Measurements from ENCODE around the gene ZNRF1. TPM values are rescaled to one million over a fixed set of nuclear protein-coding genes. Genes with fewer than 3 reads are reported as not detected.

Gene ZNRF1
- total RNA-seq, 4 donors from 2014 or later: 28.5 to 58.4 (median 40.4) TPM

GRCh38 chr16:75063549-75064088 is 64.8 kb downstream of the ZNRF1 start:
- no peak for TF ChIP-seq POLR2A (IDR thresholded peaks at IDR 0.05)
- Histone ChIP-seq H3K36me3 (no peaks in the 10 kb centered on the region), H3K4me3 (no peak overlapping the region), H3K9me3 (no peaks in the 10 kb centered on the region), H3K27ac (peak overlapping the region; percentile 89 to 95 (median 92)), H3K27me3 (no peaks in the 10 kb centered on the region), H3K4me1 (peaks cover 17 to 69% (median 41%) of the 10 kb centered on the region in 4 donors)
- 65 to 88% methylated on average over 4 to 8 of the region's 8 CpGs for WGBS, 2 donors (ENCODE audit: low coverage in 1 of 2)
- in situ Hi-C loops (cut with MboI; ENCODE audit: low pct_ligation_motif_present in 1 of 4, low pct_unique_long_range_greater_than_20kb in 1 of 4, low sequenced_read_pairs in 3 of 4) (no loop called here), intact Hi-C loops (cut with DNase I; ENCODE audit: low total_unique reads) (no loop called here)
- DNase-seq: no peak

DNA sequence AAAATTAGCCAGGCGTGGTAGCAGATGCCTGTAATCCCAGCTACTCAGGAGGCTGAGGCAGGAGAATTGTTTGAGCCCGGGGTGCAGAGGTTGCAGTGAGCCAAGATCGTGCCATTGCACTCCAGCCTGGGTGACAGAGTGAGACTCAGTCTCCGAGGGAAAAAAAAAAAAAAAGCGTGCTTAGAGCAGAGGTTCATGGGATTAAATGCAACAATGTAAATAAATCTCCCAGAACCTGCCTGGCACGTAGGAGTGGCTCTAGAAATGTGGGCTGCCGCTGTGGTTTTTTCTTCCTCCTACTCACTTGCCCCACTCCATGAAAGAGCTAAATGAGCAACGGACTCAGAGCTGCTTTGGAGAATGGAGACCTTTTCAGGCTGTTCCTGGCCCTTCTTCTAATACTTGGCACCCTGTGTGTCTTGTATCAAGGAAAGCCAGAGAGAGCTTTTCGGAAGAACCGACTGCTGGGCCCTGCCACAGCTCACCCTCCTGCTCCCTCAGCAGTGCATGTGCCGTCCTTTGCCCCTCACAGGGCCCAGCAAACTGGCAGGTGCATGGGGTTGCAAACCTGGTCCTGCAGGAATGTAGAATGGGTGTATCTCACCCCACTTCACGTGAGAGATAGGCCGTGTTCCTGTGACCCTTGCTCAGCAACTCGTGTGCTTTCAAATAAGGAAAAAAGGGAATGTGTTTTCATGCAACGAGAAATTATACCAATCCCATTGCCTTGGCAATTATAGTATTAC is 65.8 kb downstream of the ZNRF1 start:
- TF ChIP-seq POLR2AphosphoS5 (IDR thresholded peaks at IDR 0.05): peak in 2 of 3 donors; percentile 19 to 55
- TF ChIP-seq, protein P1, sequence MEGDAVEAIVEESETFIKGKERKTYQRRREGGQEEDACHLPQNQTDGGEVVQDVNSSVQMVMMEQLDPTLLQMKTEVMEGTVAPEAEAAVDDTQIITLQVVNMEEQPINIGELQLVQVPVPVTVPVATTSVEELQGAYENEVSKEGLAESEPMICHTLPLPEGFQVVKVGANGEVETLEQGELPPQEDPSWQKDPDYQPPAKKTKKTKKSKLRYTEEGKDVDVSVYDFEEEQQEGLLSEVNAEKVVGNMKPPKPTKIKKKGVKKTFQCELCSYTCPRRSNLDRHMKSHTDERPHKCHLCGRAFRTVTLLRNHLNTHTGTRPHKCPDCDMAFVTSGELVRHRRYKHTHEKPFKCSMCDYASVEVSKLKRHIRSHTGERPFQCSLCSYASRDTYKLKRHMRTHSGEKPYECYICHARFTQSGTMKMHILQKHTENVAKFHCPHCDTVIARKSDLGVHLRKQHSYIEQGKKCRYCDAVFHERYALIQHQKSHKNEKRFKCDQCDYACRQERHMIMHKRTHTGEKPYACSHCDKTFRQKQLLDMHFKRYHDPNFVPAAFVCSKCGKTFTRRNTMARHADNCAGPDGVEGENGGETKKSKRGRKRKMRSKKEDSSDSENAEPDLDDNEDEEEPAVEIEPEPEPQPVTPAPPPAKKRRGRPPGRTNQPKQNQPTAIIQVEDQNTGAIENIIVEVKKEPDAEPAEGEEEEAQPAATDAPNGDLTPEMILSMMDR (IDR thresholded peaks at IDR 0.05): no peak
- no peak for TF ChIP-seq EP300 (IDR thresholded peaks at IDR 0.05; ENCODE audit: low read depth)
- TF ChIP-seq POLR2A (IDR thresholded peaks at IDR 0.05): peak; percentile 42
- 25 to 35% methylated on average over 10 to 15 of the region's 15 CpGs for WGBS, 2 donors (ENCODE audit: low coverage in 1 of 2)
- DNase-seq: peak; percentile 69
- Histone ChIP-seq H3K27me3 (no peaks in the 10 kb centered on the region), H3K9me3 (no peaks in the 10 kb centered on the region), H3K27ac (peak overlapping the region; percentile 89 to 95 (median 92)), H3K36me3 (no peaks in the 10 kb centered on the region), H3K4me3 (peak overlapping the region in 2 of 4 donors; percentile 13 to 17), H3K4me1 (peaks cover 18 to 68% (median 41%) of the 10 kb centered on the region in 4 donors)
- intact Hi-C loops (cut with DNase I; ENCODE audit: low total_unique reads) (no loop called here), in situ Hi-C loops (cut with MboI; ENCODE audit: low pct_ligation_motif_present in 1 of 4, low pct_unique_long_range_greater_than_20kb in 1 of 4, low sequenced_read_pairs in 3 of 4) (no loop called here)

- no peaks in the 10 kb centered on the region for H3K9me3 ChIP-seq
- peak overlapping the region in 2 of 4 donors; percentile 3 to 17 for H3K4me3 ChIP-seq
- in situ Hi-C loops (cut with MboI; ENCODE audit: low pct_ligation_motif_present in 1 of 4, low pct_unique_long_range_greater_than_20kb in 1 of 4, low sequenced_read_pairs in 3 of 4) (no loop called here), intact Hi-C loops (cut with DNase I; ENCODE audit: low total_unique reads) (no loop called here)
- H3K27me3 ChIP-seq: no peaks in the 10 kb centered on the region
- peak overlapping the region; percentile 89 to 95 (median 92) for H3K27ac ChIP-seq
- H3K36me3 ChIP-seq: no peaks in the 10 kb centered on the region
- peaks cover 23 to 73% (median 46%) of the 10 kb centered on the region in 4 donors for H3K4me1 ChIP-seq
- TF ChIP-seq EP300 (IDR thresholded peaks at IDR 0.05; ENCODE audit: low read depth) (no peak), POLR2A (IDR thresholded peaks at IDR 0.05) (no peak), POLR2AphosphoS5 (IDR thresholded peaks at IDR 0.05) (no peak)
- TF ChIP-seq, protein P1 (IDR thresholded peaks at IDR 0.05): no peak
- WGBS, 2 donors (ENCODE audit: low coverage in 1 of 2): 44 to 67% methylated on average over 4 to 10 of the region's 10 CpGs
- peak; percentile 41 for DNase-seq
These were observed 66.3 kb downstream of the ZNRF1 start for GRCh38 chr16:75065149-75065505.

DNA sequence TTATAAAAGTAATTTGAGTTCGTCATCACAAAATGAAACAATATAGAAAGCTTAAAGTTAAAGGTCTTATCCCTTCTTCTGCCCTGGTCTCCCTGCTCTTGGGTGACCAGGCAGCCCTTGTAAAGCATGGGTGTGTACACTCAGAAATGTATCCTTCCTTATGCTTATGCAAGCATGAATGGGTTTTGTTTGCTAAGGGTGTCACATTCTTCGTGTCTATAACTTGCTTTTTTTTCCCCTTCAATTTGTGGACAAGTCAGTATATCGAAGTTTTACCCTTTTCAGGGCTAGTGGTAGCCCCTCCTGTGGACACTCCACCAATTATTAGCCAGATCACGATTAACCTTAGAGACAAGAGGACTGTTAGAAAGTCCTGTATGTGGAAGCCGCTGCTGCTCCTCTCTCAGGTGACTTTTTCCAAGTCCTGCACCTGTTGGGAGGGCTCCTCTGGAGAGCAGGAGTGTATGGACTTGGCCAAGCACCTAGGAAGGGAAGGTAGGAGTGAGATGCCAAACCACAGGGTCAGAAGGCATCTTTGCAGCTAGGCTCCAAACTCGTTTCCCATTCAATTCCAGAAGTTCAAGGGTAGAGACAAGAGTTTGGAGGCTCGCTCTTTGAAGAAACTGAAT is 66.8 kb downstream of the ZNRF1 start:
- DNase-seq: peak; percentile 53
- 43 to 59% methylated on average over 6 to 7 of the region's 7 CpGs for WGBS, 2 donors (ENCODE audit: low coverage in 1 of 2)
- H3K4me3 ChIP-seq: peak overlapping the region in 2 of 4 donors; percentile 3 to 17
- H3K4me1 ChIP-seq: peaks cover 28 to 78% (median 50%) of the 10 kb centered on the region in 4 donors
- in situ Hi-C loops (cut with MboI; ENCODE audit: low pct_ligation_motif_present in 1 of 4, low pct_unique_long_range_greater_than_20kb in 1 of 4, low sequenced_read_pairs in 3 of 4) (no loop called here), intact Hi-C loops (cut with DNase I; ENCODE audit: low total_unique reads) (no loop called here)
- peak overlapping the region; percentile 89 to 95 (median 92) for H3K27ac ChIP-seq
- no peaks in the 10 kb centered on the region for H3K27me3 ChIP-seq
- no peaks in the 10 kb centered on the region for H3K9me3 ChIP-seq
- TF ChIP-seq EP300 (IDR thresholded peaks at IDR 0.05; ENCODE audit: low read depth) (no peak), POLR2AphosphoS5 (IDR thresholded peaks at IDR 0.05) (peak in 2 of 3 donors; percentile 49 to 64), POLR2A (IDR thresholded peaks at IDR 0.05) (peak; percentile 24)
- TF ChIP-seq, protein P1 (IDR thresholded peaks at IDR 0.05): no peak
- no peaks in the 10 kb centered on the region for H3K36me3 ChIP-seq
